Right lobe of liver (tissue), 6 donors: Measurements from ENCODE around the gene ENTR1. TPM values are rescaled to one million over a fixed set of nuclear protein-coding genes. Genes with fewer than 3 reads are reported as not detected.

Experiments used
- ATAC-seq, 4 donors: fragments of 200-7000 bp; cut with Tn5 transposase; one replicate each; pipeline ENCODE4 v1.9.1; 2020; ENCODE audit warnings: mild to moderate bottlenecking in 4 of 4, moderate library complexity in 4 of 4
- DNase-seq, 3 donors: peaks; one replicate each; pipeline ENCODE4 v3.0.0-alpha.2; 2020
- H3K27ac ChIP-seq, 3 donors: fragments of 200-600 bp; one replicate each; pipeline ENCODE4 v1.8.0; 2022
- H3K27me3 ChIP-seq, 2 donors: fragments of 200-600 bp; one replicate each; pipeline ENCODE4 v1.8.0; 2022
- H3K36me3 ChIP-seq, 4 donors: fragments of 200-600 bp; sonication (generic) in 1 of 4; one replicate each; pipeline versions ENCODE4 v1.5.1 to v1.8.0; 2017 to 2022; ENCODE audit warnings: control low read depth in 1 of 4
- H3K4me1 ChIP-seq, 4 donors: fragments of 200-600 bp; sonication (generic) in 1 of 4; one replicate each; pipeline versions ENCODE4 v1.5.1 to v1.8.0; 2017 to 2022; ENCODE audit warnings: control low read depth in 1 of 4
- H3K4me3 ChIP-seq, 3 donors: fragments of 200-600 bp; one replicate each; pipeline ENCODE4 v1.8.0; 2022
- H3K9me3 ChIP-seq, 4 donors: fragments of 200-600 bp; sonication (generic) in 1 of 4; one replicate each; pipeline versions ENCODE4 v1.5.1 to v1.8.0; 2017 to 2022; ENCODE audit warnings: control low read depth in 1 of 4
- POLR2A ChIP-seq: fragments of 450-650 bp; IDR thresholded peaks from one replicate; pipeline ENCODE4 v1.6.1; 2017; ENCODE audit warnings: antibody characterized with exemption, mild to moderate bottlenecking
- WGBS: methylation state at CpG from one replicate; pipeline ENCODE4 v1.1.6; 2018; ENCODE audit warnings: low coverage, low lambda C conversion rate; ENCODE audit not compliant: insufficient coverage; ENCODE audit errors: missing lambda C conversion rate; 5-methylcytosine and 5-hydroxymethylcytosine counted together
- intact Hi-C, 2 donors: fragments of 100-400 bp; cut with DNase I; formaldehyde crosslinking; loops; one replicate each; pipeline versions ENCODE4 v1.11.2 to v1.14.1; 2022
- total RNA-seq, 6 experiments: library from RNA; depleted of rRNA in 2 of 6; stranded (reverse); fragments of >200 nt in 2 of 6; fragmentation: NEBNext Ultra II Directional in 3 of 6; extraction: Animal tissue kit (Norgen Biotek cat#: 25700) in 3 of 6; gene quantifications; one replicate each; pipeline versions ENCODE4 v1.1.0 to v1.2.4, GENCODE V29; 2016 to 2023
- TF ChIP-seq, protein P1 (sequence below), 4 donors: fragments of 200-600 bp in 3 of 4; fragments of 450-650 bp in 1 of 4; IDR thresholded peaks; one replicate each; pipeline versions ENCODE4 v1.5.1 to v1.8.0; 2016 to 2022; ENCODE audit warnings: antibody characterized with exemption in 4 of 4, mild to moderate bottlenecking in 2 of 4
- donor health status: DM: no; HTN: yes; CAD: no.
- donor health status: DM: no; HTN: no; CAD: no.
- donor health status: DM: no; HTN: no; CAD: no.
- donor health status: DM: no; HTN: yes; CAD: no.
- donor health status: DM: no; HTN: yes; CAD: no.

ENTR1 gene
- total RNA-seq, 6 experiments from 2014 or later: 27.9 to 53.5 (median 35.4) TPM

GRCh38 chr9:136357202-136357725 is 53.1 kb downstream of the ENTR1 start:
- WGBS: 80% methylated on average over 2 of the region's 22 CpGs
- no peak for ATAC-seq
- no peaks in the 10 kb centered on the region for H3K4me1 ChIP-seq

GRCh38 chr9:136355616-136356557 is 54.5 kb downstream of the ENTR1 start:
- H3K4me1 ChIP-seq: no peaks in the 10 kb centered on the region
- 59% methylated on average over 4 of the region's 54 CpGs for WGBS
- H3K9me3 ChIP-seq: no peaks in the 10 kb centered on the region
- no peak overlapping the region for H3K4me3 ChIP-seq
- no peak overlapping the region for H3K27ac ChIP-seq
- no peak for DNase-seq
- intact Hi-C loops: no loop called here
- H3K36me3 ChIP-seq: no peaks in the 10 kb centered on the region
- no peak for TF ChIP-seq POLR2A
- TF ChIP-seq, protein P1, sequence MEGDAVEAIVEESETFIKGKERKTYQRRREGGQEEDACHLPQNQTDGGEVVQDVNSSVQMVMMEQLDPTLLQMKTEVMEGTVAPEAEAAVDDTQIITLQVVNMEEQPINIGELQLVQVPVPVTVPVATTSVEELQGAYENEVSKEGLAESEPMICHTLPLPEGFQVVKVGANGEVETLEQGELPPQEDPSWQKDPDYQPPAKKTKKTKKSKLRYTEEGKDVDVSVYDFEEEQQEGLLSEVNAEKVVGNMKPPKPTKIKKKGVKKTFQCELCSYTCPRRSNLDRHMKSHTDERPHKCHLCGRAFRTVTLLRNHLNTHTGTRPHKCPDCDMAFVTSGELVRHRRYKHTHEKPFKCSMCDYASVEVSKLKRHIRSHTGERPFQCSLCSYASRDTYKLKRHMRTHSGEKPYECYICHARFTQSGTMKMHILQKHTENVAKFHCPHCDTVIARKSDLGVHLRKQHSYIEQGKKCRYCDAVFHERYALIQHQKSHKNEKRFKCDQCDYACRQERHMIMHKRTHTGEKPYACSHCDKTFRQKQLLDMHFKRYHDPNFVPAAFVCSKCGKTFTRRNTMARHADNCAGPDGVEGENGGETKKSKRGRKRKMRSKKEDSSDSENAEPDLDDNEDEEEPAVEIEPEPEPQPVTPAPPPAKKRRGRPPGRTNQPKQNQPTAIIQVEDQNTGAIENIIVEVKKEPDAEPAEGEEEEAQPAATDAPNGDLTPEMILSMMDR (IDR thresholded peaks at IDR 0.05): no peak
- no peaks in the 10 kb centered on the region for H3K27me3 ChIP-seq
- no peak for ATAC-seq

More at GRCh38 chr9:136357202-136357725, 53.1 kb downstream of the ENTR1 start:
- H3K36me3 ChIP-seq: no peaks in the 10 kb centered on the region
- H3K4me3 ChIP-seq: no peak overlapping the region
- intact Hi-C loops: no loop called here
- DNase-seq: no peak
- no peak overlapping the region for H3K27ac ChIP-seq
- no peak for TF ChIP-seq POLR2A
- TF ChIP-seq, protein P1 (IDR thresholded peaks at IDR 0.05): no peak
- H3K9me3 ChIP-seq: no peaks in the 10 kb centered on the region
- H3K27me3 ChIP-seq: no peaks in the 10 kb centered on the region

- Histone ChIP-seq H3K4me1 (no peaks in the 10 kb centered on the region), H3K36me3 (no peaks in the 10 kb centered on the region), H3K27me3 (no peaks in the 10 kb centered on the region), H3K4me3 (no peak overlapping the region), H3K9me3 (no peaks in the 10 kb centered on the region), H3K27ac (no peak overlapping the region)
- intact Hi-C loops: no loop called here
- WGBS: 40% methylated on average over 6 of the region's 17 CpGs
- DNase-seq (no peak), ATAC-seq (peak in 1 of 4 donors; percentile 43)
- no peak for TF ChIP-seq POLR2A
- TF ChIP-seq, protein P1 (IDR thresholded peaks at IDR 0.05): no peak
Measured at GRCh38 chr9:136354592-136355085, 55.8 kb downstream of the ENTR1 start.

DNA sequence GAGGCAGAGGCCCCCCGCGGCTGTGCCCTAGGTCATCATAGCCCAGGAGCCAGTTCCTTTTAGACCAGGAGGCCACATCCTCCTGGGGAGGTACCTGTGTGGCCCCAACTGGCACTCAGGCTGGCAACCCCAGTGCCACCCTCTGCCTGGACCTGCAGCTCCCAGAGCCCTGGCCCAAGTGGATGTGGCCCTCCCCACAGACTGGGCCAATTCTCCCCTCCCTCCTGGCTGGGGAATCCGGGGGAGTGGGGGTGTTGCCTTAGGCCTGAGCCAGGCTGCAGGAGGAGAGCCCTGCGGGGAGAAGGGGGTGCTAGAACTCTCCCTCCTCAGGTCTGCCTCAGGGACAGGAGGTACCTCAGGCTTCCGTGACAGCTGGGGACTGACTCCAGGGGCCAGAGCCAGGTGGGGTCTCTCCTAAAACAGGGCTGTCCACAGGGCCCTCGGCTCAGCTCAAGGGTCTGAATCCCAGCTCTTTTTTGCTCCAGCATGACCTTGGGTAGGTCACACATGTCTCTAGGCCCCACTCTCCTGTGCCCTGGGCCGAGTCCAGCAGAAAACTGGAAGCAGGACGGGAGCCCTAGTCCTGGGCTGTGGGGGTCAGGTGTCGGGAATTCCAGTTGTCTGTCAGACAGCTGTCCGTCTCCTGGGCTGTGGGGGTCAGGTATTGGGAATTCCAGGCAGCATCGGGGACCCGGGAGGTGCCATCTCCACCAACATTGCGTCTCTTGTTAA is 56.5 kb downstream of the ENTR1 start:
- Histone ChIP-seq H3K27ac (no peak overlapping the region), H3K27me3 (no peaks in the 10 kb centered on the region), H3K36me3 (no peaks in the 10 kb centered on the region), H3K4me1 (no peaks in the 10 kb centered on the region), H3K4me3 (no peak overlapping the region), H3K9me3 (no peaks in the 10 kb centered on the region)
- WGBS: 68% methylated on average over 4 of the region's 13 CpGs
- TF ChIP-seq, protein P1 (IDR thresholded peaks at IDR 0.05): no peak
- no peak for TF ChIP-seq POLR2A
- ATAC-seq (no peak), DNase-seq (no peak)
- intact Hi-C loops: no loop called here
